HepG2 (cell line): ENCODE data around the gene DTD2. TPM values are rescaled to one million over a fixed set of nuclear protein-coding genes. Genes with fewer than 3 reads are reported as not detected.

Source experiments
- CEBPB ChIP-seq: IDR thresholded peaks from 2 replicates; pipeline ENCODE4 v1.6.1; 2011; ENCODE audit warnings: low read depth, low read length, improper control_type of control experiment, borderline replicate concordance
- DNMT1 ChIP-seq: sonication (generic); formaldehyde crosslinking; IDR thresholded peaks from 2 replicates; pipeline ENCODE4 v1.5.1; 2020; ENCODE audit warnings: mild to moderate bottlenecking, missing genetic modification reagents
- FOXO1 ChIP-seq: sonication (generic); formaldehyde crosslinking; IDR thresholded peaks from 2 replicates; pipeline ENCODE4 v1.4.0; 2020; ENCODE audit warnings: missing genetic modification reagents
- IRF1 ChIP-seq: sonication (generic); formaldehyde crosslinking; IDR thresholded peaks from 2 replicates; pipeline ENCODE4 v1.4.0; 2020; ENCODE audit warnings: low read depth, mild to moderate bottlenecking, missing genetic modification reagents
- ISX ChIP-seq: sonication (generic); formaldehyde crosslinking; conservative IDR thresholded peaks from 2 replicates; pipeline ENCODE4 v1.5.0; 2020; ENCODE audit warnings: missing genetic modification reagents
- MBNL3 ChIP-seq: fragments of 250-450 bp; sonication (Bioruptor Pico); conservative IDR thresholded peaks from 2 replicates; pipeline ENCODE4 v1.8.0; 2022; ENCODE audit warnings: mild to moderate bottlenecking, inconsistent platforms
- MYPOP ChIP-seq: sonication (generic); formaldehyde crosslinking; IDR thresholded peaks from 2 replicates; pipeline ENCODE4 v1.8.1; 2023; ENCODE audit warnings: mild to moderate bottlenecking, moderate library complexity, missing genetic modification reagents
- NCOA1 ChIP-seq: sonication (generic); formaldehyde crosslinking; IDR thresholded peaks from 2 replicates; pipeline ENCODE4 v1.9.0; 2021; ENCODE audit warnings: missing genetic modification reagents
- NR2C2 ChIP-seq: sonication (generic); formaldehyde crosslinking; IDR thresholded peaks from 2 replicates; pipeline ENCODE4 v1.4.0; 2020; ENCODE audit warnings: missing genetic modification reagents, mild to moderate bottlenecking, moderate library complexity, borderline replicate concordance
- POLR2G ChIP-seq: fragments of 200-400 bp; formaldehyde crosslinking; IDR thresholded peaks from 2 replicates; pipeline ENCODE4 v1.6.1; 2018; ENCODE audit warnings: mild to moderate bottlenecking, low read depth, low read length, moderate library complexity
- PPARG ChIP-seq: conservative IDR thresholded peaks from 2 replicates; pipeline ENCODE4 v1.6.1; 2016; ENCODE audit warnings: missing biosample characterization, missing genetic modification reagents
- RBM39 ChIP-seq: fragments of 200-400 bp; formaldehyde crosslinking; IDR thresholded peaks from one replicate; pipeline ENCODE4 v1.6.1; 2018; ENCODE audit warnings: antibody characterized with exemption, mild to moderate bottlenecking, low read depth, low read length; ENCODE audit not compliant: poor library complexity, severe bottlenecking
- ZBTB20 ChIP-seq: sonication (generic); formaldehyde crosslinking; IDR thresholded peaks from 2 replicates; pipeline ENCODE4 v1.8.1; 2023; ENCODE audit warnings: missing genetic modification reagents, low read depth, mild to moderate bottlenecking, borderline replicate concordance
- ZBTB39 ChIP-seq: sonication (generic); formaldehyde crosslinking; IDR thresholded peaks from 2 replicates; pipeline ENCODE4 v1.5.0; 2020; ENCODE audit warnings: missing genetic modification reagents
- ZNF234 ChIP-seq: sonication (generic); formaldehyde crosslinking; conservative IDR thresholded peaks from 2 replicates; pipeline ENCODE4 v1.5.1; 2020; ENCODE audit warnings: mild to moderate bottlenecking, missing genetic modification reagents
- ZNF251 ChIP-seq: sonication (generic); formaldehyde crosslinking; IDR thresholded peaks from 2 replicates; pipeline ENCODE4 v1.9.0; 2021; ENCODE audit warnings: mild to moderate bottlenecking, missing genetic modification reagents
- ZNF331 ChIP-seq: sonication (generic); formaldehyde crosslinking; IDR thresholded peaks from 2 replicates; pipeline ENCODE4 v1.4.0; 2020; ENCODE audit warnings: missing genetic modification reagents
- ZNF468 ChIP-seq: sonication (generic); formaldehyde crosslinking; IDR thresholded peaks from 2 replicates; pipeline ENCODE4 v1.8.0; 2022; ENCODE audit warnings: mild to moderate bottlenecking, moderate library complexity, missing genetic modification reagents
- ZNF484 ChIP-seq: sonication (generic); formaldehyde crosslinking; IDR thresholded peaks from 2 replicates; pipeline ENCODE4 v1.5.1; 2020; ENCODE audit warnings: mild to moderate bottlenecking, low read depth, missing genetic modification reagents, borderline replicate concordance
- ZNF552 ChIP-seq: sonication (generic); formaldehyde crosslinking; IDR thresholded peaks from 2 replicates; pipeline ENCODE4 v1.9.0; 2022; ENCODE audit warnings: missing genetic modification reagents, mild to moderate bottlenecking, borderline replicate concordance
- ZNF557 ChIP-seq: sonication (generic); formaldehyde crosslinking; IDR thresholded peaks from 2 replicates; pipeline ENCODE4 v1.4.0; 2020; ENCODE audit warnings: missing genetic modification reagents
- ZNF564 ChIP-seq: sonication (generic); formaldehyde crosslinking; IDR thresholded peaks from 2 replicates; pipeline ENCODE4 v1.8.1; 2023; ENCODE audit warnings: mild to moderate bottlenecking, missing genetic modification reagents
- ZNF574 ChIP-seq: sonication (generic); formaldehyde crosslinking; IDR thresholded peaks from 2 replicates; pipeline ENCODE4 v1.4.0; 2020; ENCODE audit warnings: missing genetic modification reagents
- polyA plus RNA-seq, 8 experiments: library from polyadenylated mRNA; depleted of rRNA in 3 of 8; stranded (reverse) in 7 of 8; unstranded in 1 of 8; fragments of >200 nt; fragmentation: Illumina TruSeq in 4 of 8; extraction: Trizol in 4 of 8; gene quantifications; 2 replicates each; pipeline versions ENCODE4 v1.2.1 to v1.2.3, GENCODE V29; 2011 to 2016; ENCODE audit warnings: low read depth in 4 of 8, missing spikeins in 1 of 8, mixed read lengths in 1 of 8; ENCODE audit not compliant: insufficient read depth in 1 of 8
- total RNA-seq, 5 experiments: library from RNA; depleted of rRNA; stranded (reverse); fragments of >200 nt; fragmentation: Illumina TruSeq; extraction: Trizol; gene quantifications; 2 replicates each; pipeline ENCODE4 v1.2.3, GENCODE V29; 2016; ENCODE audit warnings: low read depth in 1 of 5

Gene DTD2
- total and polyA plus RNA-seq, 2 of the 13 experiments (the other 11 are each of a cell fraction or from before 2014, with no cell fraction given): 22.3 to 49.8 TPM

- TF ChIP-seq RBM39: peak; percentile 98
- peak; percentile 98; the same call in 1 of the 2 replicates for TF ChIP-seq ZNF484
- TF ChIP-seq ZNF331 (CRISPR knock-in tag): peak; percentile 98
- TF ChIP-seq MBNL3 (CRISPR knock-in tag): no peak
- peak; percentile 99 for TF ChIP-seq ZNF251
- peak; percentile 97 for TF ChIP-seq ZNF574 (CRISPR knock-in tag)
- TF ChIP-seq ZNF234 (CRISPR knock-in tag): peak; percentile 99
- peak; percentile 97 for TF ChIP-seq NCOA1 (CRISPR knock-in tag)
- peak; percentile 99 for TF ChIP-seq MYPOP (CRISPR knock-in tag)
- no peak; the same call in 1 of the 2 replicates for TF ChIP-seq CEBPB
- peak; percentile 100 for TF ChIP-seq ZBTB20
- peak; percentile 99 for TF ChIP-seq ZNF468 (CRISPR knock-in tag)
- peak; percentile 95 for TF ChIP-seq ISX
- peak; percentile 91 for TF ChIP-seq NR2C2 (CRISPR knock-in tag)
- TF ChIP-seq IRF1 (CRISPR knock-in tag): peak; percentile 96
- peak; percentile 97 for TF ChIP-seq PPARG (CRISPR knock-in tag)
- TF ChIP-seq ZNF552: peak; percentile 99
- TF ChIP-seq DNMT1 (CRISPR knock-in tag): peak; percentile 100
- peak; percentile 95 for TF ChIP-seq FOXO1 (CRISPR knock-in tag)
- TF ChIP-seq POLR2G: peak; percentile 100
- peak; percentile 95 for TF ChIP-seq ZNF557 (CRISPR knock-in tag)
- TF ChIP-seq ZNF564 (CRISPR knock-in tag): peak; percentile 99
- TF ChIP-seq ZBTB39 (CRISPR knock-in tag): peak; percentile 66
Measured at GRCh38 chr14:31456841-31457664, at the start of gene DTD2 (continued).
